Measurements from ENCODE around the gene NDUFA12.
A peak's percentile ranks its signal among the peaks of the same experiment; 100 is the strongest.

The NDUFA12 gene

GRCh38 chr12:94954029-94954685, 49.3 kb downstream of the NDUFA12 start (continued):
- TF ChIP-seq ZNF704 (tag by site-specific recombination; IDR thresholded peaks at IDR 0.05), result no peak
- no peak for TF ChIP-seq ZFHX2 (tag by site-specific recombination; conservative IDR thresholded peaks at IDR 0.05)
- TF ChIP-seq ELK4 (IDR thresholded peaks at IDR 0.05; ENCODE audit: borderline replicate concordance, low read depth, low read length), result no peak
- TF ChIP-seq ZSCAN23 (tag by site-specific recombination; IDR thresholded peaks at IDR 0.05), result no peak
- no peak for TF ChIP-seq ZNF311 (tag by site-specific recombination; IDR thresholded peaks at IDR 0.05; ENCODE audit: borderline replicate concordance)
- TF ChIP-seq ZNF37A (tag by site-specific recombination; IDR thresholded peaks at IDR 0.05), result no peak
- TF ChIP-seq ZBTB7A (tag by site-specific recombination; IDR thresholded peaks at IDR 0.05; ENCODE audit: low read depth), result no peak
- no peak for TF ChIP-seq ZSCAN16 (tag by site-specific recombination; IDR thresholded peaks at IDR 0.05)
- TF ChIP-seq ZNF221 (tag by site-specific recombination; IDR thresholded peaks at IDR 0.05; ENCODE audit: borderline replicate concordance), result no peak
- TF ChIP-seq ZNF239 (tag by site-specific recombination; IDR thresholded peaks at IDR 0.05), result no peak
- TF ChIP-seq KLF16 (tag by site-specific recombination; IDR thresholded peaks at IDR 0.05), result 0 out of 2 replicates have a peak, but pooled peaks have one; percentile 22
- no peak for TF ChIP-seq MYNN (tag by site-specific recombination; IDR thresholded peaks at IDR 0.05; ENCODE audit: borderline replicate concordance)
- peak; percentile 23; the same call in 1 of the 2 replicates for TF ChIP-seq PRDM10 (tag by site-specific recombination; IDR thresholded peaks at IDR 0.05)
- no peak for TF ChIP-seq YY1 (tag by site-specific recombination; IDR thresholded peaks at IDR 0.05)
- TF ChIP-seq KLF9 (tag by site-specific recombination; IDR thresholded peaks at IDR 0.05; ENCODE audit: low read depth), result no peak
- TF ChIP-seq ZNF768 (tag by site-specific recombination; IDR thresholded peaks at IDR 0.05), result no peak
- no peak for TF ChIP-seq ZNF548 (tag by site-specific recombination; IDR thresholded peaks at IDR 0.05)
- TF ChIP-seq ZNF76 (tag by site-specific recombination; IDR thresholded peaks at IDR 0.05; ENCODE audit: borderline replicate concordance, low read depth), result no peak
- TF ChIP-seq ZBTB49 (tag by site-specific recombination; IDR thresholded peaks at IDR 0.05; ENCODE audit: low read depth), result no peak
- TF ChIP-seq ZNF501 (tag by site-specific recombination; IDR thresholded peaks at IDR 0.05), result no peak
- no peak for TF ChIP-seq ZNF2 (tag by site-specific recombination; IDR thresholded peaks at IDR 0.05)
- TF ChIP-seq HIC1 (tag by site-specific recombination; IDR thresholded peaks at IDR 0.05), result no peak
- peak; percentile 93 for TF ChIP-seq ZBTB48 (tag by site-specific recombination; IDR thresholded peaks at IDR 0.05)
- TF ChIP-seq ZNF510 (tag by site-specific recombination; IDR thresholded peaks at IDR 0.05; ENCODE audit: insufficient replicate concordance), result no peak
- no peak for TF ChIP-seq ZNF692 (tag by site-specific recombination; IDR thresholded peaks at IDR 0.05)
- no peak for TF ChIP-seq PATZ1 (tag by site-specific recombination; IDR thresholded peaks at IDR 0.05)
